Mesendoderm (in vitro differentiated cells): Measurements from ENCODE around the gene ZFP92.

Experiments
- DNase-seq: peaks from one replicate; pipeline ENCODE4 v3.0.0; 2013
- H2AK5ac ChIP-seq: 2 replicates; pipeline ENCODE4 v1.6.1; 2013; ENCODE audit warnings: low read length, inconsistent platforms
- H2BK120ac ChIP-seq: 2 replicates; pipeline ENCODE4 v1.6.1; 2013; ENCODE audit warnings: low read depth, mild to moderate bottlenecking, low read length, moderate library complexity, mixed read lengths
- H2BK15ac ChIP-seq: replicated peaks from 2 replicates; pipeline ENCODE4 v1.6.1; 2013; ENCODE audit warnings: low read depth, mild to moderate bottlenecking, moderate library complexity
- H2BK5ac ChIP-seq: 2 replicates; pipeline ENCODE4 v1.6.1; 2013; ENCODE audit warnings: low read length, inconsistent platforms
- H3K18ac ChIP-seq: 2 replicates; pipeline ENCODE4 v1.6.1; 2013; ENCODE audit warnings: mild to moderate bottlenecking, low read length, mixed read lengths
- H3K23ac ChIP-seq: one replicate; pipeline ENCODE4 v1.6.1; 2013; ENCODE audit warnings: low read length
- H3K27ac ChIP-seq: 2 replicates; pipeline ENCODE4 v1.5.1; 2013; ENCODE audit warnings: low read depth, mild to moderate bottlenecking, inconsistent platforms, low read length, moderate library complexity
- H3K27me3 ChIP-seq: 2 replicates; pipeline ENCODE4 v1.6.1; 2013; ENCODE audit warnings: low read length, control low read depth, mild to moderate bottlenecking, inconsistent platforms; ENCODE audit not compliant: insufficient read depth, poor library complexity
- H3K36me3 ChIP-seq: 2 replicates; pipeline ENCODE4 v1.6.1; 2013; ENCODE audit warnings: low read length, inconsistent platforms; ENCODE audit not compliant: control insufficient read depth, insufficient read depth
- H3K4ac ChIP-seq: one replicate; pipeline ENCODE4 v1.6.1; 2013; ENCODE audit warnings: low read depth, mild to moderate bottlenecking, low read length, moderate library complexity
- H3K4me1 ChIP-seq: 2 replicates; pipeline ENCODE4 v1.6.1; 2013; ENCODE audit warnings: low read depth, low read length, inconsistent platforms; ENCODE audit not compliant: control insufficient read depth
- H3K4me2 ChIP-seq: 2 replicates; pipeline ENCODE4 v1.6.1; 2013; ENCODE audit warnings: low read length
- H3K4me3 ChIP-seq: 2 replicates; pipeline ENCODE4 v1.5.1; 2013; ENCODE audit warnings: mild to moderate bottlenecking, low read length
- H3K56ac ChIP-seq: one replicate; pipeline ENCODE4 v1.6.1; 2013; ENCODE audit warnings: low read length
- H3K79me1 ChIP-seq: 2 replicates; pipeline ENCODE4 v1.6.1; 2013; ENCODE audit warnings: low read length, inconsistent platforms
- H3K79me2 ChIP-seq: 2 replicates; pipeline ENCODE4 v1.6.1; 2013; ENCODE audit warnings: mild to moderate bottlenecking, low read length; ENCODE audit not compliant: control insufficient read depth, insufficient read depth
- H3K9ac ChIP-seq: 2 replicates; pipeline ENCODE4 v1.6.1; 2013; ENCODE audit warnings: low read length, inconsistent platforms
- H4K5ac ChIP-seq: one replicate; pipeline ENCODE4 v1.6.1; 2013; ENCODE audit warnings: low read length
- H4K8ac ChIP-seq: one replicate; pipeline ENCODE4 v1.6.1; 2013; ENCODE audit warnings: low read depth, mild to moderate bottlenecking, control low read depth, low read length, moderate library complexity
- WGBS: extraction: QIAGEN DNeasy Blood & Tissue Kit; methylation state at CpG from one replicate; pipeline ENCODE4 v1.1.7; 2013; ENCODE audit warnings: low lambda C conversion rate, missing lambda C conversion rate; ENCODE audit not compliant: insufficient coverage; ENCODE audit errors: extremely low coverage; 5-methylcytosine and 5-hydroxymethylcytosine counted together

ZFP92 gene

DNA sequence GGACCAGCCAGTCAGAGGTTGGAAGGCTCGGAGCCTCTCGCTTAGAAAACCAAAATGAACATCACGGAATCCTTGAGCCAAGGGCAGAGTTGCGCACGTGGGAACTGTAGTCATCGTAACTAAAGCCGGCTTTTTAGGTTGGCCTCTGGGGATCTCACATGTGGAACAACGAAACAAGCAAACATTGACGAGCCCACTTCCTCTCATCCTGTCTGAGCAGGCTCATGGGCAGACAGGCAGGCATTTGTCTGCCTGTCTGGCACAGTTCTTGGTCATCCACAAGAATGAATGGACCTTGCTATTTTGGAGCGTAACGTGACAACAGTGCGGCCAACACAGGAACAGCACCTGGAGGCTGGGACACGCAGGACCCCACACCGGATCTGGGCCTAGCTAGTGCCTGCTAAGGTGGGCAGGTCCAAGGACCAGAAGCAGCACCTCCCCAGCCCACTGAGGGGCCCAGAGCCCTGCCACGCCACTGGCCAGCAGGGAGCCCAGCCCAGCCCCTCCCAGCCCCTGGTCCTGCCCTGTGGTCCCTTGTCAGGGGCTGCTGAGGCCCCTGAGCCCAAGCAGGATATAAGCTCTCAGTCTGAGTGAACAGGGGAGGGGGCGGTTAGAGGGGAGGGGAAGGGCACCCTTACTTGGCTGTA is 43.8 kb downstream of the ZFP92 start:
- Histone ChIP-seq H3K27ac (no peak overlapping the region), H2BK5ac (no peak overlapping the region), H2BK120ac (no peak overlapping the region), H4K5ac (no peak overlapping the region), H2AK5ac (no peak overlapping the region), H3K9ac (no peak overlapping the region), H3K79me1 (no peaks in the 10 kb centered on the region), H3K4ac (no peak overlapping the region), H3K4me2 (no peak overlapping the region), H3K4me3 (no peak overlapping the region), H3K79me2 (no peaks in the 10 kb centered on the region), H3K18ac (no peak overlapping the region), H3K36me3 (no peaks in the 10 kb centered on the region), H3K56ac (no peak overlapping the region), H3K23ac (no peak overlapping the region), H3K27me3 (no peaks in the 10 kb centered on the region), H2BK15ac (no peak overlapping the region), H3K4me1 (no peaks in the 10 kb centered on the region), H4K8ac (no peak overlapping the region)
- DNase-seq: no peak
- WGBS: no CpG with 5 or more reads among the region's 16 CpGs

DNA sequence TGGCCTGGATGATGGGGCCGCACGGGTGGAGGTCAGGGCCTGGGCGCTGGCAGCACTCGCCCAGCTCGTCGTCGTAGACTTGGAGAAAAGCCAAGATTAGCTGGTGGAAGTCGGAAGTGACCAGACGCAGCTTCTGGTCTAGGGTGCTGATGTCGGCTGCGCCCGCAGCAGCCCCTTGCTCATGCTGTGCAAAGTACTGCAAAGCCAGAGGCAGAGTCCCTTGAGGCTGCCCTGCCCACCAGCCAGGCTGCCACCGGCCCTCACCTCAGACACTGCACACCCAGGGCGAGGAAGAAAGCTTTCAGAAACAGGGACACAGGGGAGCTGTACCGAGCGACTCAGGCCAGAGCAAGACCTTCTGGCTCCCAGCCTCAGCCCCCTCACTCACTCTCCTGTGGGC is 44.3 kb downstream of the ZFP92 start:
- H2BK5ac ChIP-seq: no peak overlapping the region
- H3K18ac ChIP-seq: no peak overlapping the region
- no peaks in the 10 kb centered on the region for H3K4me1 ChIP-seq
- H3K27ac ChIP-seq: no peak overlapping the region
- H2AK5ac ChIP-seq: no peak overlapping the region
- H2BK15ac ChIP-seq: no peak overlapping the region
- H4K5ac ChIP-seq: no peak overlapping the region
- no peaks in the 10 kb centered on the region for H3K79me1 ChIP-seq
- no peak overlapping the region for H4K8ac ChIP-seq
- H3K4me2 ChIP-seq: no peak overlapping the region
- no peak overlapping the region for H3K4ac ChIP-seq
- H3K27me3 ChIP-seq: no peaks in the 10 kb centered on the region
- H3K79me2 ChIP-seq: no peaks in the 10 kb centered on the region
- no peak overlapping the region for H3K9ac ChIP-seq
- H2BK120ac ChIP-seq: no peak overlapping the region
- no CpG with 5 or more reads among the region's 16 CpGs for WGBS
- H3K36me3 ChIP-seq: no peaks in the 10 kb centered on the region
- DNase-seq: no peak
- no peak overlapping the region for H3K56ac ChIP-seq
- no peak overlapping the region for H3K23ac ChIP-seq
- no peak overlapping the region for H3K4me3 ChIP-seq

DNA sequence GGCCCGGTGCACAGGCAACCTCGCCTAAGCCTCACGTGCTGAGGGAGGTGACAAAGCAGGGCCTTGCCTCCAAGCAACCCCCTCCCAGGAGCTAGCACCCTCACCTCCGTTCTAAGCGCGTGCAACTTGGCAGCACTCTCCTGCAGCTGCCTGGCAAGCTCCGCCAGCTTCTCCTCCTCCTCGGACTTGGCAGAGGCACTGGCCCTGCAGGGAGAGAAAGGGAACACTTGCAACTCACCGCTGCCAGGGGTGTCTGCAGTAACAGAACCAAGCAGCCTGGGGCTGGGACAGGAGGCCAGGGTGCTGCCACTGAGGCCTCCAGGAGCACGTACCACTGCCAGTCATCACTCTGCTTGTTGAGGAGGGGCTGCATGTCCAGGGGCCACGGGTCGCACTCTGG is 44.9 kb downstream of the ZFP92 start:
- Histone ChIP-seq H4K8ac (no peak overlapping the region), H3K27me3 (no peaks in the 10 kb centered on the region), H3K79me1 (no peaks in the 10 kb centered on the region), H3K27ac (no peak overlapping the region), H2BK15ac (no peak overlapping the region), H3K4me3 (no peak overlapping the region), H2BK120ac (no peak overlapping the region), H3K56ac (no peak overlapping the region), H2AK5ac (no peak overlapping the region), H3K4ac (no peak overlapping the region), H2BK5ac (no peak overlapping the region), H3K36me3 (no peaks in the 10 kb centered on the region), H3K9ac (no peak overlapping the region), H3K18ac (no peak overlapping the region), H3K4me1 (no peaks in the 10 kb centered on the region), H3K4me2 (no peak overlapping the region), H4K5ac (no peak overlapping the region), H3K79me2 (no peaks in the 10 kb centered on the region), H3K23ac (no peak overlapping the region)
- WGBS: no CpG with 5 or more reads among the region's 12 CpGs
- no peak for DNase-seq

DNA sequence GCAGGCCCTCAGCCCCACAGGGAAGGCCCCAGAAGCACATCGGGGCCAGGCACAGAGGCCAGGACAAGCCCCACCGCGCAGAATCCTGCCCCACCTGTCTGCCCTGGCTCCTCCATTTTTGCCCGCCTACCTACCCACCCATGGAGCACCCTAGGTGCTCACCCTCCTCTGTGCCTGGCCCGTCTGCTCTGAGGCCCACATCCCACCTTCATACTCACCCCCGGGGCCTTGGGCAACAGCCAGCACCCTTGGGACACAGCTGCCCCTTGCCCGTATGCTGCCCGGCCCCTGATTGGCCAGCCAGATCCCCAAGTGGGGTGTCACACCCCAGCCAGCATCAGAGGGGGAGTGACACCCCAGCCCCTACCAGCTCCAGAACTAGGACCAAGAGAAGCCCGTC is 45.4 kb downstream of the ZFP92 start:
- Histone ChIP-seq H3K18ac (no peak overlapping the region), H3K4ac (no peak overlapping the region), H3K56ac (no peak overlapping the region)

GRCh38 chrX:153457136-153457825 is 46.0 kb downstream of the ZFP92 start:
- Histone ChIP-seq H3K79me1 (no peaks in the 10 kb centered on the region), H3K18ac (no peak overlapping the region), H3K4me3 (no peak overlapping the region), H3K23ac (no peak overlapping the region), H2AK5ac (no peak overlapping the region), H3K9ac (no peak overlapping the region), H2BK120ac (no peak overlapping the region), H3K56ac (no peak overlapping the region), H3K4me1 (no peaks in the 10 kb centered on the region), H3K27ac (no peak overlapping the region), H3K4ac (no peak overlapping the region), H2BK15ac (no peak overlapping the region), H4K5ac (no peak overlapping the region), H3K79me2 (no peaks in the 10 kb centered on the region), H3K4me2 (no peak overlapping the region), H2BK5ac (no peak overlapping the region), H4K8ac (no peak overlapping the region), H3K27me3 (no peaks in the 10 kb centered on the region), H3K36me3 (no peaks in the 10 kb centered on the region)
- no peak for DNase-seq
- no CpG with 5 or more reads among the region's 18 CpGs for WGBS

More for the DNA sequence above, 45.4 kb downstream of the ZFP92 start:
- Histone ChIP-seq H3K79me2 (no peaks in the 10 kb centered on the region), H4K8ac (no peak overlapping the region), H3K4me3 (no peak overlapping the region), H3K27ac (no peak overlapping the region), H3K36me3 (no peaks in the 10 kb centered on the region), H3K4me2 (no peak overlapping the region), H3K4me1 (no peaks in the 10 kb centered on the region), H2BK120ac (no peak overlapping the region), H3K79me1 (no peaks in the 10 kb centered on the region), H2AK5ac (no peak overlapping the region), H3K27me3 (no peaks in the 10 kb centered on the region), H3K9ac (no peak overlapping the region), H2BK15ac (no peak overlapping the region), H2BK5ac (no peak overlapping the region), H4K5ac (no peak overlapping the region), H3K23ac (no peak overlapping the region)
- DNase-seq: no peak
- WGBS: no CpG with 5 or more reads among the region's 9 CpGs
